Activated B cell treated with CpG ODN at 0.5 μM for 24 hours (primary cell): ENCODE data around the gene CDK5R1. TPM values are rescaled to one million over a fixed set of nuclear protein-coding genes. Genes with fewer than 3 reads are reported as not detected.
"Not testable (repeated sequence)": the region's sequence is repeated elsewhere in the genome, so short reads cannot be mapped to it uniquely, and the experiment has no call there.

Source experiments
- ATAC-seq: fragments of 200-7000 bp; cut with Tn5 transposase; one replicate; pipeline ENCODE4 v1.10.0; 2021; ENCODE audit warnings: low read depth, mild to moderate bottlenecking, moderate library complexity
- CTCF ChIA-PET: fragments of 350-600 bp; sonication (Branson Sonifier 250); formaldehyde crosslinking; loops from one replicate; lab custom pipeline; 2021; ENCODE audit warnings: antibody characterized with exemption; lab: Charles Lee
- POLR2A ChIA-PET: fragments of 350-600 bp; sonication (Branson Sonifier 250); formaldehyde crosslinking; loops from one replicate; lab custom pipeline; 2021; ENCODE audit warnings: antibody characterized with exemption; lab: Charles Lee
- DNase-seq: peaks from one replicate; pipeline ENCODE4 v3.0.0; 2022
- H3K27ac Mint-ChIP-seq: one replicate; pipeline ENCODE4 v1.8.0; 2020; ENCODE audit warnings: mixed read lengths
- H3K27me3 Mint-ChIP-seq: one replicate; pipeline ENCODE4 v1.8.0; 2021; ENCODE audit warnings: mixed read lengths
- H3K36me3 Mint-ChIP-seq: one replicate; pipeline ENCODE4 v1.8.0; 2021; ENCODE audit warnings: low read depth, mixed read lengths
- H3K4me1 Mint-ChIP-seq: one replicate; pipeline ENCODE4 v1.8.0; 2021; ENCODE audit warnings: mixed read lengths
- H3K4me3 Mint-ChIP-seq: one replicate; pipeline ENCODE4 v1.8.0; 2020; ENCODE audit warnings: mild to moderate bottlenecking, mixed read lengths
- H3K9me3 Mint-ChIP-seq: one replicate; pipeline ENCODE4 v1.8.0; 2020; ENCODE audit warnings: mixed read lengths
- CTCF ChIP-seq: fragments of 200-600 bp; IDR thresholded peaks from one replicate; pipeline ENCODE4 v1.8.0; 2022; ENCODE audit warnings: antibody characterized with exemption, mild to moderate bottlenecking
- intact Hi-C: fragments of 100-400 bp; cut with micrococcal nuclease; formaldehyde crosslinking; loops from one replicate; pipeline ENCODE4 v1.15.1; 2024
- total RNA-seq: library from RNA; stranded (reverse); gene quantifications from 2 replicates; pipeline ENCODE4 v1.2.3, GENCODE V29; 2022

Gene CDK5R1
- total RNA-seq, 1 donor from 2014 or later, result 9.6 TPM

- ChIA-PET POLR2A (no interaction called here), CTCF (interaction anchor here (3.6 kb wide), 1 partner anchor 15 kb away, joined by 21 read pairs; no protein-coding TSS in a partner anchor)
- Mint-ChIP-seq H3K9me3 (no peaks in the 10 kb centered on the region), H3K27ac (no peak overlapping the region), H3K4me3 (no peak overlapping the region), H3K36me3 (peaks cover 53% of the 10 kb centered on the region), H3K27me3 (no peaks in the 10 kb centered on the region), H3K4me1 (peaks cover 28% of the 10 kb centered on the region)
- no peak for ATAC-seq
- intact Hi-C loops, result no loop called here
- DNase-seq, result no peak
- no peak for TF ChIP-seq CTCF
These were observed 39.8 kb upstream of the CDK5R1 start for GRCh38 chr17:32446949-32447348.

- intact Hi-C loops, result no loop called here
- Mint-ChIP-seq H3K4me1 (peaks cover 26% of the 10 kb centered on the region), H3K27me3 (no peaks in the 10 kb centered on the region), H3K4me3 (no peak overlapping the region), H3K27ac (no peak overlapping the region), H3K9me3 (no peaks in the 10 kb centered on the region), H3K36me3 (peaks cover 83% of the 10 kb centered on the region)
- ATAC-seq (no peak), DNase-seq (no peak)
- no peak for TF ChIP-seq CTCF
- POLR2A ChIA-PET, result no interaction called here
- CTCF ChIA-PET, result interaction anchor here (1.7 kb wide), 1 partner anchor 12 kb away, joined by 11 read pairs; no protein-coding TSS in a partner anchor
These were observed 36.8 kb upstream of the CDK5R1 start for GRCh38 chr17:32449963-32450362.

- peaks cover 21% of the 10 kb centered on the region for H3K4me1 Mint-ChIP-seq
- H3K27ac Mint-ChIP-seq, H3K4me3 Mint-ChIP-seq, H3K27me3 Mint-ChIP-seq, POLR2A ChIA-PET, intact Hi-C loops, DNase-seq, ATAC-seq, H3K9me3 Mint-ChIP-seq: not testable (repeated sequence)
- peaks cover 85% of the 10 kb centered on the region for H3K36me3 Mint-ChIP-seq
- CTCF ChIA-PET, result interaction anchor here (1.0 kb wide), 1 partner anchor 12 kb away, joined by 3 read pairs; no protein-coding TSS in a partner anchor
These were observed 36.4 kb upstream of the CDK5R1 start for GRCh38 chr17:32450379-32450778.

- H3K4me3 Mint-ChIP-seq, result no peak overlapping the region
- ChIA-PET CTCF (no interaction called here), POLR2A (no interaction called here)
These were observed 34.9 kb upstream of the CDK5R1 start for GRCh38 chr17:32451879-32452278.

GRCh38 chr17:32452281-32452680, 34.5 kb upstream of the CDK5R1 start:
- TF ChIP-seq CTCF, result no peak
- Mint-ChIP-seq H3K36me3 (peaks cover 88% of the 10 kb centered on the region), H3K27ac (no peak overlapping the region), H3K27me3 (no peaks in the 10 kb centered on the region), H3K4me1 (peaks cover 2% of the 10 kb centered on the region), H3K4me3 (no peak overlapping the region), H3K9me3 (no peaks in the 10 kb centered on the region)
- ChIA-PET POLR2A (no interaction called here), CTCF (interaction anchor here (1.1 kb wide), 1 partner anchor 8 kb away, joined by 3 read pairs; the partner anchor contains the start of gene PSMD11)
- no peak for DNase-seq
- no peak for ATAC-seq
- intact Hi-C loops, result no loop called here

More at GRCh38 chr17:32451879-32452278, 34.9 kb upstream of the CDK5R1 start:
- no peaks in the 10 kb centered on the region for H3K27me3 Mint-ChIP-seq
- H3K9me3 Mint-ChIP-seq, result no peaks in the 10 kb centered on the region
- DNase-seq (no peak), ATAC-seq (no peak)
- no peak overlapping the region for H3K27ac Mint-ChIP-seq
- peaks cover 88% of the 10 kb centered on the region for H3K36me3 Mint-ChIP-seq
- TF ChIP-seq CTCF, result no peak
- intact Hi-C loops, result no loop called here
- peaks cover 6% of the 10 kb centered on the region for H3K4me1 Mint-ChIP-seq

- Mint-ChIP-seq H3K4me1 (no peaks in the 10 kb centered on the region), H3K36me3 (peaks cover 91% of the 10 kb centered on the region), H3K27me3 (no peaks in the 10 kb centered on the region), H3K9me3 (no peaks in the 10 kb centered on the region), H3K4me3 (no peak overlapping the region), H3K27ac (no peak overlapping the region)
- no peak for TF ChIP-seq CTCF
- DNase-seq (no peak), ATAC-seq (no peak)
- ChIA-PET POLR2A (no interaction called here), CTCF (interaction anchor here (1.0 to 1.3 kb wide), 3 partner anchors 9 to 11 kb away, joined by 3 read pairs; partner anchors contain the start of gene PSMD11)
- intact Hi-C loops, result no loop called here
These were observed 33.4 kb upstream of the CDK5R1 start for GRCh38 chr17:32453370-32453769.
